ENCODE results near the gene ABCB11. TPM values are rescaled to one million over a fixed set of nuclear protein-coding genes. Genes with fewer than 3 reads are reported as not detected.
A peak's percentile ranks its signal among the peaks of the same experiment; 100 is the strongest.

ABCB11 gene
- total and polyA plus RNA-seq, 9 of the 15 experiments (the other 6 are each of a cell fraction or from before 2014, with no cell fraction given) = 0.04 to 0.51 (median 0.10) TPM; not detected in 1

- no peak for TF ChIP-seq ZNF76 (CRISPR knock-in tag; IDR thresholded peaks at IDR 0.05; ENCODE audit: borderline replicate concordance)
- no peak for TF ChIP-seq RBBP5 (IDR thresholded peaks at IDR 0.05; ENCODE audit: borderline replicate concordance, insufficient read depth, low read length, poor library complexity, severe bottlenecking)
- TF ChIP-seq SLC30A9 (CRISPR knock-in tag; IDR thresholded peaks at IDR 0.05) = no peak
- TF ChIP-seq ATF1 (CRISPR knock-in tag; IDR thresholded peaks at IDR 0.05) = no peak
- TF ChIP-seq ATF1 (tag; IDR thresholded peaks at IDR 0.05) = no peak
- no peak for TF ChIP-seq POLR2A (conservative IDR thresholded peaks at IDR 0.05)
- TF ChIP-seq MYNN (IDR thresholded peaks at IDR 0.05) = no peak
- no peak for TF ChIP-seq MYNN (CRISPR knock-in tag; IDR thresholded peaks at IDR 0.05)
- TF ChIP-seq ZNF77 (CRISPR knock-in tag; IDR thresholded peaks at IDR 0.05) = no peak
- no peak; the same call in 1 of the 2 replicates for TF ChIP-seq ESRRA (IDR thresholded peaks at IDR 0.05; ENCODE audit: borderline replicate concordance, low read depth)
- no peak for TF ChIP-seq NR0B1 (IDR thresholded peaks at IDR 0.05; ENCODE audit: partially characterized antibody)
- TF ChIP-seq ETV6 (IDR thresholded peaks at IDR 0.05; ENCODE audit: borderline replicate concordance in 1 of 2, low read depth in 2 of 2, low read length in 1 of 2) = no peak
- TF ChIP-seq ETV6 (CRISPR knock-in tag; IDR thresholded peaks at IDR 0.05; ENCODE audit: borderline replicate concordance) = no peak
- TF ChIP-seq SOX6 (IDR thresholded peaks at IDR 0.05) = peak; percentile 79
- peak; percentile 77 for TF ChIP-seq CBFA2T3 (IDR thresholded peaks at IDR 0.05)
- no peak for TF ChIP-seq EZH2 (IDR thresholded peaks at IDR 0.05; ENCODE audit: borderline replicate concordance, low read depth, low read length)
- TF ChIP-seq FOXP1 (CRISPR knock-in tag; IDR thresholded peaks at IDR 0.05) = no peak
- peak; percentile 57; the same call in 1 of the 2 replicates for TF ChIP-seq PML (IDR thresholded peaks at IDR 0.05; ENCODE audit: low read length)
- no peak for TF ChIP-seq ZBTB33 (CRISPR knock-in tag; IDR thresholded peaks at IDR 0.05)
- TF ChIP-seq ZNF232 (CRISPR knock-in tag; IDR thresholded peaks at IDR 0.05) = no peak
- TF ChIP-seq ZMIZ1 (IDR thresholded peaks at IDR 0.05; ENCODE audit: low read depth in 2 of 2, low read length in 2 of 2) = no peak
- TF ChIP-seq TCF3 (CRISPR knock-in tag; IDR thresholded peaks at IDR 0.05) = peak; percentile 61
- TF ChIP-seq PTRF (tag; IDR thresholded peaks at IDR 0.05) = no peak
- peak; percentile 60 for TF ChIP-seq NCOR1 (IDR thresholded peaks at IDR 0.05)
Measured at GRCh38 chr2:168998609-168999211, 32.4 kb downstream of the ABCB11 start (continued).
